HepG2 (cell line): ENCODE results near the gene NR3C2. TPM values are rescaled to one million over a fixed set of nuclear protein-coding genes. Genes with fewer than 3 reads are reported as not detected.

Experiments
- ATAC-seq: fragments of 200-7000 bp; cut with Tn5 transposase; 3 replicates; pipeline ENCODE4 v1.9.1; 2020; ENCODE audit warnings: mild to moderate bottlenecking, moderate library complexity
- BruUV-seq: library from RNA; stranded (reverse); fragments of 400-500 nt; replicated peaks from 2 replicates; lab custom pipeline; 2021; lab: Mats Ljungman, UMichigan
- CTCF ChIA-PET: fragments of 300-600 bp; formaldehyde crosslinking; extraction: SDS; loops from one replicate; lab custom pipeline; 2021; ENCODE audit warnings: low total read pairs, inconsistent platforms, low intra/inter-chr PET ratio; lab: Yijun Ruan, JAX
- POLR2A ChIA-PET: fragments of 350-600 bp; sonication (Branson Sonifier 250); formaldehyde crosslinking; loops from one replicate; lab custom pipeline; 2020; ENCODE audit warnings: antibody characterized with exemption, inconsistent platforms; lab: Yijun Ruan, JAX
- DNase-seq: peaks from one replicate; pipeline ENCODE4 v3.0.0-alpha.2; 2015; ENCODE audit warnings: low spot score
- FAIRE-seq: peaks from 3 replicates; lab custom pipeline; 2011; peaks lifted over from hg19 to GRCh38; lab: Jason Lieb, UNC
- H2AFZ ChIP-seq: one replicate; pipeline ENCODE4 v1.6.1; 2011; ENCODE audit warnings: low read length, inconsistent platforms
- H3K27ac ChIP-seq: fragments of 300-600 bp; 3 replicates; pipeline ENCODE4 v1.8.0; 2011; ENCODE audit warnings: mixed run types, mild to moderate bottlenecking, mixed read lengths, low read length, inconsistent platforms; ENCODE audit not compliant: insufficient read depth; ENCODE audit errors: extremely low read length
- H3K27me3 ChIP-seq, 2 experiments: fragments of 200-600 bp in 1 of 2; 2 replicates in 1 of 2; 3 replicates in 1 of 2; pipeline versions ENCODE4 v1.6.0 to v1.8.0; 2011; ENCODE audit warnings: low read length in 2 of 2, mild to moderate bottlenecking in 2 of 2, moderate library complexity in 2 of 2, inconsistent platforms in 1 of 2; ENCODE audit not compliant: insufficient read depth in 2 of 2, control insufficient read depth in 1 of 2
- H3K36me3 ChIP-seq, 2 experiments: fragments of 200-600 bp in 1 of 2; replicated peaks in 1 of 2; 2 replicates in 1 of 2; 3 replicates in 1 of 2; pipeline versions ENCODE4 v1.5.1 to v1.8.0; 2011; ENCODE audit warnings: low read length in 2 of 2, inconsistent platforms in 1 of 2; ENCODE audit not compliant: insufficient read depth in 2 of 2, control insufficient read depth in 1 of 2
- H3K4me1 ChIP-seq: 2 replicates; pipeline ENCODE4 v1.5.1; 2012; ENCODE audit warnings: low read length, inconsistent platforms; ENCODE audit not compliant: insufficient read depth
- H3K4me2 ChIP-seq: 2 replicates; pipeline ENCODE4 v1.6.0; 2011; ENCODE audit warnings: low read depth, low read length, inconsistent platforms
- H3K4me3 ChIP-seq, 3 experiments: fragments of 200-600 bp in 1 of 3; sonication (generic), shearing (Covaris generic) in 1 of 3; replicated peaks in 1 of 3; 2 replicates each; pipeline ENCODE4 v1.5.1; 2011 to 2016; ENCODE audit warnings: low read length in 3 of 3, inconsistent platforms in 2 of 3, low read depth in 2 of 3, mild to moderate bottlenecking in 2 of 3, control low read depth in 1 of 3, mixed read lengths in 1 of 3; ENCODE audit not compliant: insufficient read depth in 1 of 3
- H3K79me2 ChIP-seq: one replicate; pipeline ENCODE4 v1.6.1; 2011; ENCODE audit warnings: low read length, inconsistent platforms; ENCODE audit not compliant: insufficient read depth
- H3K9ac ChIP-seq: 2 replicates; pipeline ENCODE4 v1.6.0; 2011; ENCODE audit warnings: mild to moderate bottlenecking, low read depth, low read length, inconsistent platforms; ENCODE audit not compliant: insufficient read depth
- H3K9me3 ChIP-seq: 2 replicates; pipeline ENCODE4 v1.5.1; 2012; ENCODE audit warnings: mild to moderate bottlenecking, low read length
- H4K20me1 ChIP-seq: 2 replicates; pipeline ENCODE4 v1.6.0; 2011; ENCODE audit warnings: inconsistent platforms, mild to moderate bottlenecking, low read length, moderate library complexity; ENCODE audit not compliant: insufficient read depth
- RFX5 ChIP-seq: IDR thresholded peaks from 2 replicates; pipeline ENCODE4 v1.6.1; 2011; ENCODE audit warnings: low read depth, low read length, improper control_type of control experiment
- TCF7L2 ChIP-seq: IDR thresholded peaks from 2 replicates; pipeline ENCODE4 v1.6.1; 2011; ENCODE audit warnings: mild to moderate bottlenecking, low read depth, low read length, moderate library complexity
- ZSCAN31 ChIP-seq: sonication (generic); formaldehyde crosslinking; IDR thresholded peaks from 2 replicates; pipeline ENCODE4 v1.5.0; 2020; ENCODE audit warnings: low read depth, mild to moderate bottlenecking, missing genetic modification reagents
- WGBS: methylation state at CpG from one replicate; pipeline ENCODE4 v1.1.6; 2017; ENCODE audit warnings: low lambda C conversion rate; 5-methylcytosine and 5-hydroxymethylcytosine counted together
- in situ Hi-C: cut with HindIII; loops from 2 replicates; pipeline ENCODE4 v1.10.0; 2017; ENCODE audit warnings: low pct_unique_long_range_greater_than_20kb; ENCODE audit not compliant: extremely low pct_ligation_motif_present
- intact Hi-C: fragments of 100-400 bp; cut with micrococcal nuclease; formaldehyde crosslinking; loops from one replicate; pipeline ENCODE4 v1.10.0; 2022; ENCODE audit not compliant: unreplicated experiment
- polyA plus RNA-seq, 8 experiments: library from polyadenylated mRNA; depleted of rRNA in 3 of 8; stranded (reverse) in 7 of 8; unstranded in 1 of 8; fragments of >200 nt; fragmentation: Illumina TruSeq in 4 of 8; extraction: Trizol in 4 of 8; gene quantifications; 2 replicates each; pipeline versions ENCODE4 v1.2.1 to v1.2.3, GENCODE V29; 2011 to 2016; ENCODE audit warnings: low read depth in 4 of 8, missing spikeins in 1 of 8, mixed read lengths in 1 of 8; ENCODE audit not compliant: insufficient read depth in 1 of 8
- total RNA-seq, 5 experiments: library from RNA; depleted of rRNA; stranded (reverse); fragments of >200 nt; fragmentation: Illumina TruSeq; extraction: Trizol; gene quantifications; 2 replicates each; pipeline ENCODE4 v1.2.3, GENCODE V29; 2016; ENCODE audit warnings: low read depth in 1 of 5
- TF ChIP-seq, protein P1 (sequence below): IDR thresholded peaks from 2 replicates; pipeline ENCODE4 v1.6.1; 2016; ENCODE audit warnings: low read depth, control low read depth
- TF ChIP-seq, protein P2 (sequence below): sonication (generic); formaldehyde crosslinking; IDR thresholded peaks from 2 replicates; pipeline ENCODE4 v1.4.0; 2020; ENCODE audit warnings: missing genetic modification reagents

NR3C2 gene
- total and polyA plus RNA-seq, 2 of the 13 experiments (the other 11 are each of a cell fraction or from before 2014, with no cell fraction given): 0.26 to 0.46 TPM

DNA sequence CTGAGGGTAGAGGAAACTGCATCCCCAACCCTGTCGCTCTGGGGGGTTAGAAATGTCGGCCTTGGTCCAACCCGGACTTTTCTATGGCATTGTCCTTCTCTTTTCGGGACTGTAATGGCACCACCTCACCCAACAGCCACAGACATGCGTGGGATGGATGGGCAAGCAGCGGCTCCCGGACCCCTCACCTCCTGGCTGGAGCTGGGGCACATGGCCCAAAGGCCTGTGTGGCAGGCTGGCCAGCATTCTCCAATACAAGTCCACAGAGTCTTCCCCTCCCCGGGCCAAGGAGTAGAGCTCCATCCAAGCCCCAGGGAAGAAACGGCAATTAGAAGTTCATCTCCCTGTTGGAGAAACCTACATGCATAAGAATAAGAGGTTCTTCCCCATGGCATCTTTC is 142.9 kb downstream of the NR3C2 start:
- ChIA-PET POLR2A (no interaction called here), CTCF (no interaction called here)
- in situ Hi-C loops: no loop called here
- Histone ChIP-seq H3K27ac (no peak overlapping the region), H3K27me3 (no peaks in the 10 kb centered on the region), H3K36me3 (no peaks in the 10 kb centered on the region), H3K4me1 (no peaks in the 10 kb centered on the region), H3K9ac (no peak overlapping the region), H3K4me2 (no peak overlapping the region), H3K79me2 (no peaks in the 10 kb centered on the region), H3K9me3 (peaks cover 29% of the 10 kb centered on the region), H3K4me3 (no peak overlapping the region), H4K20me1 (no peaks in the 10 kb centered on the region), H2AFZ (no peak overlapping the region)
- BruUV-seq: no TSS peak
- ATAC-seq (no peak), FAIRE-seq (no peak), DNase-seq (no peak)
- 6% methylated on average over 5 of the region's 9 CpGs for WGBS
- intact Hi-C loops: loop anchor here (10.0 kb wide), 1 partner anchor 145 kb away; the partner anchor contains the start of gene NR3C2
- TF ChIP-seq, protein P1, sequence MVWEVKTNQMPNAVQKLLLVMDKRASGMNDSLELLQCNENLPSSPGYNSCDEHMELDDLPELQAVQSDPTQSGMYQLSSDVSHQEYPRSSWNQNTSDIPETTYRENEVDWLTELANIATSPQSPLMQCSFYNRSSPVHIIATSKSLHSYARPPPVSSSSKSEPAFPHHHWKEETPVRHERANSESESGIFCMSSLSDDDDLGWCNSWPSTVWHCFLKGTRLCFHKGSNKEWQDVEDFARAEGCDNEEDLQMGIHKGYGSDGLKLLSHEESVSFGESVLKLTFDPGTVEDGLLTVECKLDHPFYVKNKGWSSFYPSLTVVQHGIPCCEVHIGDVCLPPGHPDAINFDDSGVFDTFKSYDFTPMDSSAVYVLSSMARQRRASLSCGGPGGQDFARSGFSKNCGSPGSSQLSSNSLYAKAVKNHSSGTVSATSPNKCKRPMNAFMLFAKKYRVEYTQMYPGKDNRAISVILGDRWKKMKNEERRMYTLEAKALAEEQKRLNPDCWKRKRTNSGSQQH (CRISPR knock-in tag): no peak
- TF ChIP-seq ZSCAN31 (CRISPR knock-in tag): no peak
- no peak for TF ChIP-seq TCF7L2

DNA sequence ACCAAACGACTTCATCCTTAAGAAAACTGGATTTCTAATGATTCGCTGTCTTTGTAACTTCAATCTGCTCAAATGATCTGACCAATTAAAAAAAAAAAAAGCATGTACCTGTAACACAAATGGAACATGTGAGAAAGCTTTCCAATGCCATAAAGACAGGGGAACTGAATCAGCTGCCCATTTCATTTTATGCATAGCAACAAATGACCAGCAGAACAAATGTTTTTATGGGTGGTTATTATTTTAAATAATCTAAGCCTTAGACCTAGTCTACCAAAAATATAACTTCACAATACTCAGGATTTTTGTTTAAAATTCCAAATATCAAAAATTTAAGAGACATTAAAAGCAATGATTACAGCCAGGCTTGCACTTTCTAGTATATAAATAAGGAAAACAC is 145.7 kb downstream of the NR3C2 start:
- H3K4me1 ChIP-seq: 0 out of 2 replicates have a peak, but pooled peaks cover 5% of the 10 kb centered on the region
- H3K79me2 ChIP-seq: no peaks in the 10 kb centered on the region
- POLR2A ChIA-PET: no interaction called here
- H3K27ac ChIP-seq: no peak overlapping the region
- no peak overlapping the region for H3K9ac ChIP-seq
- 0% methylated on average over 2 of the region's 2 CpGs for WGBS
- no peak for ATAC-seq
- in situ Hi-C loops: no loop called here
- TF ChIP-seq, protein P2, sequence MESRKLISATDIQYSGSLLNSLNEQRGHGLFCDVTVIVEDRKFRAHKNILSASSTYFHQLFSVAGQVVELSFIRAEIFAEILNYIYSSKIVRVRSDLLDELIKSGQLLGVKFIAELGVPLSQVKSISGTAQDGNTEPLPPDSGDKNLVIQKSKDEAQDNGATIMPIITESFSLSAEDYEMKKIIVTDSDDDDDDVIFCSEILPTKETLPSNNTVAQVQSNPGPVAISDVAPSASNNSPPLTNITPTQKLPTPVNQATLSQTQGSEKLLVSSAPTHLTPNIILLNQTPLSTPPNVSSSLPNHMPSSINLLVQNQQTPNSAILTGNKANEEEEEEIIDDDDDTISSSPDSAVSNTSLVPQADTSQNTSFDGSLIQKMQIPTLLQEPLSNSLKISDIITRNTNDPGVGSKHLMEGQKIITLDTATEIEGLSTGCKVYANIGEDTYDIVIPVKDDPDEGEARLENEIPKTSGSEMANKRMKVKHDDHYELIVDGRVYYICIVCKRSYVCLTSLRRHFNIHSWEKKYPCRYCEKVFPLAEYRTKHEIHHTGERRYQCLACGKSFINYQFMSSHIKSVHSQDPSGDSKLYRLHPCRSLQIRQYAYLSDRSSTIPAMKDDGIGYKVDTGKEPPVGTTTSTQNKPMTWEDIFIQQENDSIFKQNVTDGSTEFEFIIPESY (CRISPR knock-in tag): no peak
- TF ChIP-seq RFX5: peak; percentile 19; the same call in 1 of the 2 replicates
- CTCF ChIA-PET: no interaction called here
- H3K4me2 ChIP-seq: no peak overlapping the region
- no peaks in the 10 kb centered on the region for H3K27me3 ChIP-seq
- no peaks in the 10 kb centered on the region for H4K20me1 ChIP-seq
- DNase-seq: no peak
- no peak for FAIRE-seq
- no TSS peak for BruUV-seq
- H3K4me3 ChIP-seq: no peak overlapping the region
- intact Hi-C loops: loop anchor here (10.0 kb wide), 1 partner anchor 148 kb away; the partner anchor contains the start of gene NR3C2
- no peaks in the 10 kb centered on the region for H3K36me3 ChIP-seq
- no peak overlapping the region for H2AFZ ChIP-seq
- peaks cover 18% of the 10 kb centered on the region for H3K9me3 ChIP-seq
